Measurements from ENCODE around the gene AMELY. TPM values are rescaled to one million over a fixed set of nuclear protein-coding genes. Genes with fewer than 3 reads are reported as not detected.
"Not testable (repeated sequence)": the region's sequence is repeated elsewhere in the genome, so short reads cannot be mapped to it uniquely, and the experiment has no call there.

Gene AMELY, protein sequence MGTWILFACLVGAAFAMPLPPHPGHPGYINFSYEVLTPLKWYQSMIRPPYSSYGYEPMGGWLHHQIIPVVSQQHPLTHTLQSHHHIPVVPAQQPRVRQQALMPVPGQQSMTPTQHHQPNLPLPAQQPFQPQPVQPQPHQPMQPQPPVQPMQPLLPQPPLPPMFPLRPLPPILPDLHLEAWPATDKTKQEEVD
- 0.23 TPM for polyA plus RNA-seq (ENCODE audit: insufficient read length)
- long read RNA-seq, donor 1, result 0 reads
- long read RNA-seq, donor 2, result 0 reads
- long read RNA-seq, donor 3, result 0 reads
- long read RNA-seq, donor 4, result 0 reads
- long read RNA-seq, donor 5, result 0 reads
- long read RNA-seq, donor 6, result 0 reads
- long read RNA-seq, donor 7, result 0 reads
- long read RNA-seq, donor 8, result 0 reads

- DNase-seq, result no peak
These were observed at the start of gene AMELY for GRCh38 chrY:6911253-6911881. Gene AMELY (minus strand): TSS chrY:6911752. CDS start chrY:6872608, 39,144 bp downstream.

DNA sequence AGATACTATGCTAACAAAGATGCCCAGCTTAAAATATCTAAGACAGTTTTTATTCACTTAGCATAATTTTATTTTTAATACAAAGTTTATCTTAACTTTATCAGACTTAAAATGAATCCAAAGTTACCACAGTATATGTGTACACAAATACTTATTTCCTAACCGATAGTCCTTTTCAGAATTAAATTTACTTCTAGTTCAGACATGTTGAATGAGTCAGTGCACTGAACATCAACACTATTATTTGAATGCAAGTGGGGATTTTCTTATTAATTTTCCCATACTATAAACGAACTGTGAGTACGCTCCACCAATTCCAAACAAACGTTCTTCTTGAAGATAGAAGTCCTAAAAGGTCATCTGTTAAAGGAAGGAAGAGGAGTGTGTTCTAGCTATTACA lies 38.4 kb upstream of the AMELY start:
- DNase-seq, result no peak

- no peak for DNase-seq
These were observed 36.8 kb upstream of the AMELY start for GRCh38 chrY:6948378-6948777.

DNA sequence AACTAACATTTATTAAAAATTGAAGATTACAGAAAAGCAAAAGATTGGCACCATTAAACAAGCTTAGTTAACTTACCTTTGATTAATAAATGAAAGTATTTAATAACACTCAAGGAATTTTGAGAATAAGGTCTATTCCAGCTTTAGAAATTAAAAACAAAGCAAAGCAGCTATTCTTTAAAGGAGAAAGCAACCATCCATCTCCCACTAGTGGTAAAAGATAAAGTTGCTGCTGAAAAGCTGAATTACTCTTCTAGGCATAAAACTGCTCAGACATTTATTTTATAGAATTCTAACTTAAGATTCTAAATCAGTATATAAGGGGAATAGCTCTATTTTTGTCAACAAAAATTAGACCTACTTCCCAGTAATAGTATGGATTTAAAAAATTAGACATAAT lies 36.1 kb upstream of the AMELY start:
- DNase-seq, result no peak

DNA sequence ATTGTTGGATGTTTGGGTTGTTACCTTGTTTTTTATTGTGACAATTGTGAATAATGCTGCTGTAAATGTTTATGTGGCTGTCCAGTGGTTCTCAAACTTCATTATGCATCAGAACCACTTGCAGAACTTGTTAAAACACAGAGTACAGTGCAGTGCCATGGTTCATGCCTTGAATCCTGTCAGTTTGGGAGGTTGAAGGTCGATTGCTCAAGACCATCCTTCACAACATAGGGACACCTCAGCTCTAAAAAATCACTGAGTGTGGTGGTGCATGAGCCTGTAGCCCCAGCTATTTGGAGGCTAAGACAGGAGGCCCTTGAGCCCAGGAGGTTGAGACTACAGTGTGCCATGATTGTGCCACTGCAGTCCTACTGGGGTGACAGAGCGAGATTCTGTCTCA lies 23.9 kb upstream of the AMELY start:
- DNase-seq, result no peak

DNA sequence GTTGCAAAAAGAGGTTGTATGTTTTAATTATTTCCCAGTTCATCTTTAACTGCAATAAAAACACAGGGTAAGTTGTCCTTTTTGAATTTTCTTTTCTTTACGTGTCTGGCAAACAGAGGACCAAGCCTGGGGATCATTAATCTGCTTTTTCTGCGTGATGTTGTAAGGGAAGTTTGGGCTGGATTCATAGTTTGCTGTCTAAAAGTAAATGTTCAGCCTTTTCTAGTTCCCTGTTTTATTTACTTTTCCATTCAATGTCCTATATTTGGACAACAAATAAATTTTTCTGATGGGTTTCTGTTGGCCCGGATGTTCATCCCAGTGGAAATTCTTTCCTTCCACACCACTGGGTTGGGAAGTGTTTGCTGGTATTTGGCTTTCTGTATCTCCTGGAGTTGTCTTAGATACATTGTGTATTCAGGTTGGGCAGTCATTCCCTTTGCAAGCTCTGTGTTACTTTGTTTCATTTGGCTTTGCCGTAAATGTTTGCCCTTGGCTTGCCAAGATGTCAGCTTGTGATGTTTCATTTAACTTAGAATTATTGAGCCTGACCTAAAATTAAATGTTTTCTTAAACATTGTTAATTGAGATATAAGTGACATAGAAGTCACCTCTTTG lies 20.3 kb upstream of the AMELY start:
- DNase-seq, result no peak

DNA sequence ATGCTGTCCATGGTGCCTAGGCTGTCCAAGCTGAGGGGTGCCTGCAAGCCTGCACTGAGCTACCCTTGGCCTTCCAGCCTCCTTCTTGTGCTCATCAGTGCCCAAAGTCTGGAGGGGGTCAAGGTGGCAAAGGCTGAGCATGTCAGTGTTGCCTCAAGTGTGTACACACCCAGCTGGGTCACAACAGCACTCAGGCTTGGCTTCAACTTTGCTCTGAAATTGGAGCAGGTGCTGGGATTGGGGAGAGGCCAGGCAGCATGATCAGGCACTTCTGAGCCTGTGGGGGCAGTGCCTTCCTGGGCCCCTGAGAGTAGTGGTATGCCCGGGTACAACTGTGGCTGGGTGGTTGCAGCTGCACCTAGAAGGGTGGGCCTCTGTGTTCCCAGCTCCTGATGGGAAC lies 17.7 kb upstream of the AMELY start:
- DNase-seq, result no peak

GRCh38 chrY:6928265-6928664 lies 16.7 kb upstream of the AMELY start:
- DNase-seq, result no peak

GRCh38 chrY:6921061-6921460 lies 9.5 kb upstream of the AMELY start:
- DNase-seq, result no peak

DNA sequence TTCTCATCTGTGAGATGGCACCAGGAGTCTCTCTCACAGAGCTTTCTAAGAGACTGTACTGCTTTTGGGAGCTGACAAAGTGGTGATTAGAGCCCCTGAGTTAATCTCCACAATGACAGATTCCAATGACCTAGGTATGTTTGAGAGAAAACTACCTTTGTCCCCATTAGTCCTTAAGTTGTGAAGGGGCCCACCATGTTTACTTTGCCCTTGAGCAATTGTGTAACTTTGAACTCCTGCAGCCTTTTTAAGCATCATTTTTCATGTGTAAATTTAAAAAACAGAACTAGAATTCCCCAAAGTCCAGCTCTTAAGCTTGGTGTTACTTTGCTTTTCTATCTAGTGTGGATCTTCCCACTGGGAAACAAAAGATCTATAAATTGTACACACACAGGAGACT lies 1.8 kb upstream of the AMELY start:
- no peak for DNase-seq

DNA sequence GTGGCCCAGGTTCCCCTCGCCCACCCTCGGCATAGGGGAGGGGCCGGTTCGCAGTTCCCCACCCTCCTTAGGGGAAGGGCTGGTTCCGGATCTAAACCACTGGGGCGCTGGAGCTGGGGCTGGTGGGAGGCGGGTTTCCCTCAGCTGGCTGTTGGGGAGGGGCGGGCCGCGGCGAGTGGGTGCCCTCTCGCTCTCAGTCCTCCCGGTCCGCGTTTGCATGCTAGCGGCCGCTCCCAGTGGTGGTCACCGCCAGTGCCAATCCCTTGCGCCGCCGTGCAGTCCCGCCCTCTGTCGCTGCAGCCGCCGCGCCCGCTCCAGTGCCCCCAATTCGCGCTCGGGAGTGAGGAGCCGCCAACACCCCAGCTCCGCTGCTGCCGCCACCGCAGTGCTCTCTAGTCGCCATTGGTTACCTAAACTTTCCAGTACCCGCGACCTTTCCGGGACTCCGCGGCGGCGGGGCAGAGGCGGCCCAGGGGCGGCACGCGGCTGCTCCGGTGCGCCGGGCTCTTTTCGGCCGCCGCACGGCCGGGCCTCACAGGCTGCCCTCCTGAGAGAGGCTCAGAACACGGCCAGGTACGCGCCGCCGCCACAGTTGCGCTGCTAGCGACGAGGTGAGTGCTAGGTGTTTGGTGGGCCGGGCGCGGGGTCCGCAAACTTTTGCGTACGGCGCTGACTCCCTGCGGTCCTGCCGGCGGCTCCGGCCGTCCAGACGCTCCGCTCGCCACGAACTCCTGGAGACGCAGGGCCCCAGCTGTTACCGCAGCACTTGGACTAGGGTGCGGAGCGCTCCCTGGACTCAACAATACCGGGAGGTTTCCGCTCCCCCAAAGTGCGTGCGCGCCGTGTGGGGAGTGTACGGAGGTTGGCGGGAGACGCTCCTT lies 940 bp downstream of the AMELY start, which contains the start of gene TBL1Y:
TSS of gene TBL1Y (plus strand) at position 326 of the 881 bp plus-strand sequence. CDS start 114,388 bp downstream, outside the sequence.
- no peak for DNase-seq

DNA sequence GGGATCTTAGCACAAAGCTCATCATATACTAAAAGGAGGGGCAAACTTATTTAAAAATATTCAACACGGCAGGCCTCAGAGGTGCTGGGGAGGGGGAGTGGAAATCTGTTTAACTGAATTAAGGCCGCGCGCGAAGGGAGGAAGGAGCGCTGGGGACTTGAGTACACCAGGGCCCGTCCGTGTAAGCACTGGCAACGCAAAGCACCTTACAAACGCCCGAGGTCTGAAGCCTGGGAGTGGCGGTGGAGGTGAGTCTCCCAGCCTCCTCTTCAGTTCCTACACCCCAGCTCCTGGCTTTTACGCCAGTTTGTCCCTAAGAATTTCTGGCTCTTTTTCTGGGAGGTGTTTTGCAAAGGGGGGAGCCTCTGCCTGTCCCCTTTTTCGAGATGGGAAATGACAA lies 1.7 kb downstream of the AMELY start:
- no peak for DNase-seq

DNA sequence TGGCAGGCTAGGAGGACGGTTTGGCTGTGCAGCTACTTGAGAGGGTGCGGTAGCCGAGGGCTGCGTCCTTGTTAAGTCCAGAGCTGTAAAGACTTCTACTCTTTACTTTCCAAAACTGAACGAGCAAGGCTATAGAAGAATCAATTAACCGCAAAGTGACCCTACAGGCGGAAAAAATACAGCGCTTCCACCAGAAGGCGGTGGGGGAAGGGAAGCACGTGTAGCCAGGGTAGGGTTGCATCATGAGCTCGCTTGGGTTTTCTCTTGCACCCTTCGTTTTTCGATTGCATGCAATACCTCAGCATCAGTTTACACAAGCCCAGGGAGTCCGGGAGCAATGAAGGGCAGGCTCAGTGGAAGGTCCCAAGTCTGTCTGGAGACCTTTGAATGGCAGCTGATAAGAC lies 2.4 kb downstream of the AMELY start:
- DNase-seq, result no peak

DNA sequence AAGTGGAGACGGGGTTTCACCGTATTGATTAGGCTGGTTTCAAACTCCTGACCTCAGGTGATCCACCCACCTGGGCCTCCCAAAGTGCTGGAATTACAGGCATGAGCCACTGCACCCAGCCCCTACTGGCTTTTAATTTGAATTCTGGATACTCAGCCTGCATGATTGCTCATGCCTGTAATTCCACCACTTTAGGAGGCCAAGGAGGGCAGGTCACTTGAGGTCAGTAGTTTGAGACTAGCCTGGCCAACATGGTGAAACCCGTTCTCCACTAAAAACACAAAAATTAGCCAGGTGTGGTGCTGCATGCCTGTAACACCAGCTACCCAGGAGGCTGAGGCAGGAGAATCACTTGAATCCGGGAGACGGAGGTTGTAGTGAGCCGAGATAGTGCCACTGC lies 3.5 kb downstream of the AMELY start:
- not testable (repeated sequence) for DNase-seq

DNA sequence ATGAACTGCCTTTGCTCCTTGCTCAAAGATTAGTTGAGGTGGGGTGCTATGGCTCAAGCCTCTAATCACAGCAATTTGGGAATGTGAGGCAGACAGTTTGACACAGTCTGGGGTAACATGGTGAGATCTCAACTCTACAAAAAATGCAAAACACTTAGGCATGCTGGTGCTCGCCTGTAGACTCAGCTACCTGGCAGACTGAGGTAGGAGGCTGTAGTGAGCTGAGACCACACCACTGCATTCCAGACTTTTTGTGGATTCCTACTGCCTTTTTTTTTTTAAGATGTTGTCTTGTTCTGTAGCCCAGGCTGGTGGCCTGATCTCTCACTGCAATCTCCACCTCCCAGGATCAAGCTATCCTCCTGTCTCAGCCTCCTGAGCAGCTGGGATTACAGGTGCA lies 4.0 kb downstream of the AMELY start:
- DNase-seq, result no peak

DNA sequence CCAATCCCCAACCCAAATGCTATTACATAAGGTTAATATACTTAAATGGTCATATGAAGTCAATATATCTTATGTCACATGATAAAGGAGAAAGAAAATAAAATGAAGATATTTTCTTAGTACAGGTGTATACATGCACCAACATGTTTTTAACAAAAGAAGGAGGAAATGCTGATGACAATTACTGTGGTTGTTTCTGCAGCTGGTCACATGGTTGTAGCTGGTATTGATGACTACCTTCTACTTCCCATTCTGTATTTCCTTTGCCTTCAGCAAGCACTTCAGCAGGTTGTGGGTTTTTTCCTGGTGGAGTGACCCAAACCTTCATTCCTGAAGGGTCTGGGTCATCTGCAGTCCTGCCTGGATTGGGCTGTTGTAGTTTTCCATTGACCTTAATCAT lies 9.4 kb downstream of the AMELY start:
- DNase-seq, result not testable (repeated sequence)

- DNase-seq, result no peak
These were observed 16.3 kb downstream of the AMELY start for GRCh38 chrY:6895236-6895635.

DNA sequence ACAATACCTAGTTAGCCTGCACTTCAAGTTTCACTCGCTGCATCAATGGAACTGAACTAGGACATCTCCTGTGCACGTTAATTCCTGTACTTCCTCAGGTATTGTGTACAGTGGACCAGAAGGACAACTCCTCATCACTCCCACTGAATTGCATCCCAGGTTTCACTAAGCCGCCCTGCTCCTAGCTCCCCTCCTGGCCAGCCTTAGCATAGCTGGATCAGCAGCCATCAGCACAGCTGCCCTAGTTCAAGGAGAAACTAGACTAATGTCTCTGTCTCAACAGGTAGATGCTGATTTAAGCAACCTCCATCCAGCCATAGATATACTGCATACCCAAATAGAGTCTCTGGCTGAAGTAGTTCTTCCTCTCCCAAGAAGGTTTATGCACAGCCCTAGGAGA lies 17.1 kb downstream of the AMELY start:
- no peak for DNase-seq

GRCh38 chrY:6849384-6849783 lies 62.2 kb downstream of the AMELY start:
- DNase-seq, result no peak

DNA sequence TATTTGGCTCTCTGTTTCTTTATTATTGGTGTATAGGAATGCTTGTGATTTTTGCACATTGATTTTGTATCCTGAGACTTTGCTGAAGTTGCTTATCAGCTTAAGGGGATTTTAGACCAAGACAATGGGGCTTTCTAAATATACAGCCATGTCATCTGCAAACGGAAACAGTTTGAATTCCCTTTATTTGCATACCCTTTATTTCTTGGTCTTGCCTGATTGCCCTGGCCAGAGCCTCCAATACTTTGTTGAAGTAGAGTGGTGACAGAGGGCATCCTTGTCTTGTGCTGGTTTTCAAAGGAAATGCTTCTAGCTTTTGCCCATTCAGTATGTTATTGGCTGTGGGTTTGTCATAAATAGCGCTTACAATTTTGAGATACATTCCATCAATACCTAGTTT lies 68.9 kb downstream of the AMELY start:
- not testable (repeated sequence) for DNase-seq

Data from left kidney (tissue), 8 donors.